Nephron progenitor cell (in vitro differentiated cells): Measurements from ENCODE around the gene ITFG1.
"Not testable (repeated sequence)": the region's sequence is repeated elsewhere in the genome, so short reads cannot be mapped to it uniquely, and the experiment has no call there.

Experiments used
- DNase-seq: peaks from one replicate; pipeline ENCODE4 v3.0.0; 2021
- H3K27ac Mint-ChIP-seq: 2 replicates; pipeline ENCODE4 v1.8.0; 2021; ENCODE audit warnings: mild to moderate bottlenecking, moderate library complexity, mixed read lengths
- H3K27me3 Mint-ChIP-seq: 2 replicates; pipeline ENCODE4 v1.8.0; 2021; ENCODE audit warnings: mild to moderate bottlenecking, low read depth, mixed read lengths; ENCODE audit not compliant: poor library complexity
- H3K36me3 Mint-ChIP-seq: 2 replicates; pipeline ENCODE4 v1.8.0; 2021; ENCODE audit warnings: low read depth, mixed read lengths
- H3K4me1 Mint-ChIP-seq: 2 replicates; pipeline ENCODE4 v1.8.0; 2021; ENCODE audit warnings: mixed read lengths
- H3K4me3 Mint-ChIP-seq: 2 replicates; pipeline ENCODE4 v1.8.0; 2021; ENCODE audit warnings: mild to moderate bottlenecking, moderate library complexity, mixed read lengths
- H3K9me3 Mint-ChIP-seq: 2 replicates; pipeline ENCODE4 v1.8.0; 2021; ENCODE audit warnings: mild to moderate bottlenecking, moderate library complexity, mixed read lengths
- TF ChIP-seq, protein P1 (sequence below): fragments of 200-600 bp; sonication (generic); IDR thresholded peaks from 2 replicates; pipeline ENCODE4 v1.5.0; 2021; ENCODE audit warnings: antibody characterized with exemption

ITFG1 gene

DNA sequence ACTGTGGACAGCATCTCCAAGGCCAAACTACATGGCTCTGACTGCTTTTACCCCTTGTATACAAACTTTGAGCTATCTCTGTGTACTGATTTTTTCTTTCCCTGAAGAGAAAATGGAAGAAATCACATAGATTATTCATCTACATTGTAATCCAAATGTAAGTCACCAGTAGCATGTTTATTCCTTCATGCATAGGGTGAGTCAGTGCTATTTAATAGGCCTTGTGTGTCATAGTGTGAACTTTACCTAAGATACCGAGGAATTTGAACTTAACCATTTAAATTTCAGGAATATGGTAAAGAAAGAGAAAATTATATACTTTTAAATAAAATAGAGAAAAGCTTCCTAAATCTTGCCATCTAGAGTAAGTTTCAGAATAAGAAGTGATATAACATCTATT, 16.8 kb upstream of the ITFG1 start:
- H3K4me1 Mint-ChIP-seq: peaks cover 8% of the 10 kb centered on the region
- DNase-seq: no peak
- H3K9me3 Mint-ChIP-seq: no peaks in the 10 kb centered on the region
- TF ChIP-seq, protein P1, sequence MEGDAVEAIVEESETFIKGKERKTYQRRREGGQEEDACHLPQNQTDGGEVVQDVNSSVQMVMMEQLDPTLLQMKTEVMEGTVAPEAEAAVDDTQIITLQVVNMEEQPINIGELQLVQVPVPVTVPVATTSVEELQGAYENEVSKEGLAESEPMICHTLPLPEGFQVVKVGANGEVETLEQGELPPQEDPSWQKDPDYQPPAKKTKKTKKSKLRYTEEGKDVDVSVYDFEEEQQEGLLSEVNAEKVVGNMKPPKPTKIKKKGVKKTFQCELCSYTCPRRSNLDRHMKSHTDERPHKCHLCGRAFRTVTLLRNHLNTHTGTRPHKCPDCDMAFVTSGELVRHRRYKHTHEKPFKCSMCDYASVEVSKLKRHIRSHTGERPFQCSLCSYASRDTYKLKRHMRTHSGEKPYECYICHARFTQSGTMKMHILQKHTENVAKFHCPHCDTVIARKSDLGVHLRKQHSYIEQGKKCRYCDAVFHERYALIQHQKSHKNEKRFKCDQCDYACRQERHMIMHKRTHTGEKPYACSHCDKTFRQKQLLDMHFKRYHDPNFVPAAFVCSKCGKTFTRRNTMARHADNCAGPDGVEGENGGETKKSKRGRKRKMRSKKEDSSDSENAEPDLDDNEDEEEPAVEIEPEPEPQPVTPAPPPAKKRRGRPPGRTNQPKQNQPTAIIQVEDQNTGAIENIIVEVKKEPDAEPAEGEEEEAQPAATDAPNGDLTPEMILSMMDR: no peak
- no peaks in the 10 kb centered on the region for H3K27me3 Mint-ChIP-seq
- no peaks in the 10 kb centered on the region for H3K36me3 Mint-ChIP-seq
- no peak overlapping the region for H3K4me3 Mint-ChIP-seq
- no peak overlapping the region for H3K27ac Mint-ChIP-seq

DNA sequence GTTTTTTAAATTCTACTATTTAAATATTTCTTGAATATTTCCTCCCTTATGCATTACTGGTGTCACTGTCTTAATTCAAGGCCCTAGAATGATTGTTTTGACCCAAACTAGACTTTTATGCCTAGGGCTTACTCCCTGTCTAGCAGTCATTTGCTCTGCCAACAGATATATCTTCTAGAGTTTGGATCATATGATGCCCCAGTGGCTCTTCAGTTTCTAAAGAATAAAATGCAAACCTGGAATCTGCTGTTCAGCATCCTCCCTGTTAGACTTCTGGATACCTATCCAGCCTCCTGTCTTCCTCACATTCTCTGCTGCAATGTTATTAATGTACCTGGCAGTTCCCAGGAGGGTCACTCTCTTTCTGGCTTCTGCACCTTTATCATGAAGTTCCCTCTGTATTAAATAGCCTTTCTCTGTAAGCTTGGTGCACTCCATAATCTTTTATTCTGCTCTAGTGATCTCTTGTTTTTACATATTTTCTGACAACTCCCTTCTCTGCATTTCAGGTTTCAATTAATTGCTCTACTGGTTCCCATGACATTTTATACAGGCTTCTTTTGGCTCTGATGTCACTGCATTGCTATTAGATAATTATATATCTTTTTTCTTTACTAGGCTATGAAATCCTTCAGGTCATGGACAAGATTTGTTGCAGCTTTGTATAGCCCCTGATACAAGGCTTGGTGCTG, 15.9 kb upstream of the ITFG1 start:
- Mint-ChIP-seq H3K9me3 (no peaks in the 10 kb centered on the region), H3K4me1 (peaks cover 6% of the 10 kb centered on the region), H3K4me3 (no peak overlapping the region), H3K27ac (no peak overlapping the region), H3K36me3 (no peaks in the 10 kb centered on the region), H3K27me3 (no peaks in the 10 kb centered on the region)
- DNase-seq: no peak
- TF ChIP-seq, protein P1: no peak

DNA sequence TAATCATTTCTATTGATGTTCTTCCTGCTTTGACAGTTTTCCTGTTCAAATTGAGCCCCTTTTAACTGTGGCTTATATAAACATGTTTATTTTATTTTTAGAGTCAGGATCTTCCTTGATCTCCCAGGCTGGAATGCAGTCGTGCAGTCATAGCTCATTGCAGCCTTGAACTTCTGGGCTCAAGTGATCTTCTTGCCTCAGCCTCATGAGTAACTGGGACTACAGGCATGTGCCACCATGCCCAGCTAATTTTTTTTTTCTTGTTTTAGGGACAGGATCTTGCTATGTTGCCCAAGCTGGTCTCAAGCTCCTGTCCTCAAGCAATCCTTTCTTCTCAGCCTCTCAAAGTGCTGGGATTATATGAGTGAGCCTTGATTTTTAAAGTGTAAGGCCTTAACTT, 14.9 kb upstream of the ITFG1 start:
- H3K4me1 Mint-ChIP-seq: no peaks in the 10 kb centered on the region
- peak overlapping the region; percentile 69 for H3K27ac Mint-ChIP-seq
- no peak overlapping the region for H3K4me3 Mint-ChIP-seq
- H3K9me3 Mint-ChIP-seq: no peaks in the 10 kb centered on the region
- TF ChIP-seq, protein P1: no peak
- peaks cover 6% of the 10 kb centered on the region for H3K36me3 Mint-ChIP-seq
- no peaks in the 10 kb centered on the region for H3K27me3 Mint-ChIP-seq
- no peak for DNase-seq

DNA sequence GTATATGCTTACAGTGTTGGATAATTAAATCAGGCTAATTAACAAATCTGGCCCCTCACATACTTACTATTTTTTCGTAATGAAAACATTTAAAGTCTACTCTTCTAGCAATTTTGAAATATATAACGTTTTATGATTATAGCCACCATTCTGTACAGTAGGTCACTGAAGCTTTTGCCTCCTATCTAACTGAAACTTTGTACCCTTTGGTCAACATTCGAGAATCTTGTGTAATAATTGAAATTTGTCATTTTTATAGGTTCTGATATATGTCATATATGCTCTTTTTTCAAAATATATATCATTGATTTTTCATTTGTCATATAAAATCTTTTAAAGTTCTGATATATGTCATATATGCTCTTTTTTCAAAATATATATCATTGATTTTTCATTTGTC, 12.9 kb upstream of the ITFG1 start:
- no peaks in the 10 kb centered on the region for H3K4me1 Mint-ChIP-seq
- no peak overlapping the region for H3K27ac Mint-ChIP-seq
- peaks cover 9% of the 10 kb centered on the region for H3K36me3 Mint-ChIP-seq
- no peak for DNase-seq
- no peaks in the 10 kb centered on the region for H3K9me3 Mint-ChIP-seq
- TF ChIP-seq, protein P1: no peak
- no peak overlapping the region for H3K4me3 Mint-ChIP-seq
- no peaks in the 10 kb centered on the region for H3K27me3 Mint-ChIP-seq

DNA sequence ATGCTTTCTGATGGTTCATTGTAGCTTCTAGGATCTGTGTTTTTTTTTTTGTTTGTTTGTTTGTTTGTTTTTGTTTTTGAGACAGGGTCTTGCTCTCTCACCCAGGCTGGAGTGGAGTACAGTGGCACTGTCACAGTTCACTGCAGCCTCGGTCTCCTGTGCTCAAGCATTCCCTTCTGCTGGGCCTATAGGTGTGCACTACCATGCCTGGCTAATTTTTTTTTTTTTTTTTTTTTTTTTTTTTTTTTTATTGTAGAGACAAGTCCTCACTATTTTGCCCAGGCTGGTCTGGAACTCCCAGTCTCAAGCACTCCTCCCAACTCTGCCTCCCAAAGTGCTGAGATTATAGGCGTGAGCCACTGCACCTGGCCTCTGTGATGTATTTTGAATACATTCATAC, 12.1 kb upstream of the ITFG1 start:
- not testable (repeated sequence) for H3K9me3 Mint-ChIP-seq, H3K4me3 Mint-ChIP-seq, H3K36me3 Mint-ChIP-seq, H3K27ac Mint-ChIP-seq, H3K4me1 Mint-ChIP-seq, H3K27me3 Mint-ChIP-seq, DNase-seq

DNA sequence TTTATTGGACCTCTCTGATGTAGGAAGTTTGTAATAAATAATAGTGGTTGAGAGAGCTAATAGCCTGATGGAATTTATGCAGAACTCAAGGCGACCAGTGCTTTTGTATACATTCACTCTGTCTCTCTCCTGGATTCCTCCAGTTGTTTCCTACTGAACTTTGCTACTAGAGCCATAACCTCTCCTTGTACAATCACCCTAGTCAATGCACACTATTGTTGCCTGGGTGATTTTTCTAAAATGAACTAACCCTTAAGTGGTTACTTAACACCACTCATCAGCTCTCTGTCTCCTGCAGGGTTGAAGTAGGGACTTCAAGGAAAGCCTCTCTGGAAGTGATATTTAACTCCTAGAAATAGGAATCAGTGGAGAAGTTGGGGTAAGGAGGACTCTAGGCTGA, 9.9 kb upstream of the ITFG1 start:
- Mint-ChIP-seq H3K27ac (no peak overlapping the region), H3K36me3 (peaks cover 9% of the 10 kb centered on the region), H3K4me3 (no peak overlapping the region), H3K4me1 (no peaks in the 10 kb centered on the region), H3K27me3 (no peaks in the 10 kb centered on the region), H3K9me3 (no peaks in the 10 kb centered on the region)
- no peak for DNase-seq
- TF ChIP-seq, protein P1: no peak
